Activated T-cell treated with anti-CD3 and anti-CD28 coated beads, Interleukin-2, amount 50 U/mL, for 48 hours (primary cell): ENCODE results near the gene CLCN6.

Experiments
- DNase-seq, 2 experiments: peaks; one replicate each; pipeline ENCODE4 v3.0.0-alpha.2; 2020

CLCN6 gene

GRCh38 chr1:11831945-11832725, 26.1 kb downstream of the CLCN6 start:
- DNase-seq: no peak

- no peak for DNase-seq
Observed at GRCh38 chr1:11833497-11833896, 27.5 kb downstream of the CLCN6 start.

- no peak for DNase-seq
Observed at GRCh38 chr1:11833900-11834299, 27.9 kb downstream of the CLCN6 start.

GRCh38 chr1:11835441-11836225, 29.6 kb downstream of the CLCN6 start:
- DNase-seq: no peak

- DNase-seq: no peak
Observed at GRCh38 chr1:11836955-11837766, 31.2 kb downstream of the CLCN6 start.

GRCh38 chr1:11837767-11838348, 31.9 kb downstream of the CLCN6 start:
- no peak for DNase-seq

GRCh38 chr1:11838349-11839272, 32.6 kb downstream of the CLCN6 start:
- DNase-seq: peak; percentile 76 to 82

GRCh38 chr1:11839727-11840705, 34.0 kb downstream of the CLCN6 start:
- DNase-seq: no peak

GRCh38 chr1:11841245-11842153, 35.5 kb downstream of the CLCN6 start:
- no peak for DNase-seq

GRCh38 chr1:11842154-11843041, 36.4 kb downstream of the CLCN6 start:
- DNase-seq: no peak

- DNase-seq: no peak
Observed at GRCh38 chr1:11845641-11846335, 39.8 kb downstream of the CLCN6 start.

GRCh38 chr1:11847667-11848372, 41.8 kb downstream of the CLCN6 start, which contains the start of gene NPPA:
TSS of gene NPPA (minus strand) at chr1:11847783. CDS start at chr1:11847684, 99 bp downstream.
- no peak for DNase-seq

GRCh38 chr1:11848373-11848700, 42.3 kb downstream of the CLCN6 start:
- DNase-seq: no peak

GRCh38 chr1:11850156-11850555, 44.2 kb downstream of the CLCN6 start:
- no peak for DNase-seq

- no peak for DNase-seq
Observed at GRCh38 chr1:11851180-11851579, 45.2 kb downstream of the CLCN6 start.

- no peak for DNase-seq
Observed at GRCh38 chr1:11854519-11854918, 48.5 kb downstream of the CLCN6 start.

- DNase-seq: no peak
Observed at GRCh38 chr1:11855430-11855829, 49.4 kb downstream of the CLCN6 start.
